Stomach smooth muscle (tissue), 2 donors: Measurements from ENCODE around the gene CFAP57.
"Not testable (repeated sequence)": the region's sequence is repeated elsewhere in the genome, so short reads cannot be mapped to it uniquely, and the experiment has no call there.

Experiments used
- H3K27ac ChIP-seq: one replicate; pipeline ENCODE4 v1.7.0; 2013; ENCODE audit warnings: mild to moderate bottlenecking, low read length, inconsistent platforms
- H3K27me3 ChIP-seq, 2 donors: one replicate each; pipeline ENCODE4 v1.7.0; 2013; ENCODE audit warnings: low read length in 2 of 2; ENCODE audit not compliant: insufficient read depth in 2 of 2, control insufficient read depth in 1 of 2
- H3K36me3 ChIP-seq, 2 donors: one replicate each; pipeline ENCODE4 v1.7.0; 2013; ENCODE audit warnings: low read length in 2 of 2; ENCODE audit not compliant: control insufficient read depth in 2 of 2, insufficient read depth in 2 of 2
- H3K4me1 ChIP-seq: one replicate; pipeline ENCODE4 v1.7.0; 2013; ENCODE audit warnings: low read length; ENCODE audit not compliant: control insufficient read depth, insufficient read depth
- H3K4me3 ChIP-seq, 2 donors: one replicate each; pipeline ENCODE4 v1.7.0; 2013; ENCODE audit warnings: low read length in 2 of 2
- H3K9ac ChIP-seq, 2 donors: one replicate each; pipeline ENCODE4 v1.7.0; 2013; ENCODE audit warnings: low read length in 2 of 2, mild to moderate bottlenecking in 1 of 2
- H3K9me3 ChIP-seq, 2 donors: one replicate each; pipeline ENCODE4 v1.7.0; 2013; ENCODE audit warnings: low read length in 2 of 2; ENCODE audit not compliant: control insufficient read depth in 2 of 2
- donor health status: healthy.
- donor health status: Pancreatic carcinoma.

Gene CFAP57

DNA sequence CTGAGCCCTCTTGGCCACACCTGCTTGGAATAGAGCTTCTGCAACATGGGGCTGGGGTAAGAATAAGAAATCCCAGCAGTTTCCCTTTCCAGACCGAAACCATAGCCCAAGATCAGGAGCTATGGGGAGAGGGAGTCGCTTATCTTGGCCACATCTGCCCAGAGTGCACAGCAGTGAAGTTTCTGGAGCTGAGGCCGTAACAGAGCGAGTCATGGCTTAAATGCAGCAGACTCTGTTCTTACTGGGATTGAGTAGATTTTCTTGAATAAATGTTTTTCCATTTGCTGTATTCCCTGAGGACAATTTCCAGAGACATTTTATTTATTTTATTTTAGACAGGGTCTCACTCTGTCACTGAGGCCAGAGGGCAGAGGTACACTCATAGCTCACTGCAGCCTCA, 33.5 kb downstream of the CFAP57 start:
- Histone ChIP-seq H3K9me3 (no peaks in the 10 kb centered on the region), H3K4me3 (no peak overlapping the region), H3K4me1 (peaks cover 6% of the 10 kb centered on the region), H3K27me3 (no peaks in the 10 kb centered on the region), H3K9ac (no peak overlapping the region), H3K27ac (no peak overlapping the region), H3K36me3 (no peaks in the 10 kb centered on the region)

- no peak overlapping the region for H3K27ac ChIP-seq
- peaks cover 6% of the 10 kb centered on the region for H3K4me1 ChIP-seq
- H3K4me3 ChIP-seq: peak overlapping the region in 1 of 2 donors; percentile 12
- no peak overlapping the region for H3K9ac ChIP-seq
- H3K9me3 ChIP-seq: no peaks in the 10 kb centered on the region
- no peaks in the 10 kb centered on the region for H3K27me3 ChIP-seq
- H3K36me3 ChIP-seq: no peaks in the 10 kb centered on the region
Observed at GRCh38 chr1:43206600-43207228, 34.6 kb downstream of the CFAP57 start.

DNA sequence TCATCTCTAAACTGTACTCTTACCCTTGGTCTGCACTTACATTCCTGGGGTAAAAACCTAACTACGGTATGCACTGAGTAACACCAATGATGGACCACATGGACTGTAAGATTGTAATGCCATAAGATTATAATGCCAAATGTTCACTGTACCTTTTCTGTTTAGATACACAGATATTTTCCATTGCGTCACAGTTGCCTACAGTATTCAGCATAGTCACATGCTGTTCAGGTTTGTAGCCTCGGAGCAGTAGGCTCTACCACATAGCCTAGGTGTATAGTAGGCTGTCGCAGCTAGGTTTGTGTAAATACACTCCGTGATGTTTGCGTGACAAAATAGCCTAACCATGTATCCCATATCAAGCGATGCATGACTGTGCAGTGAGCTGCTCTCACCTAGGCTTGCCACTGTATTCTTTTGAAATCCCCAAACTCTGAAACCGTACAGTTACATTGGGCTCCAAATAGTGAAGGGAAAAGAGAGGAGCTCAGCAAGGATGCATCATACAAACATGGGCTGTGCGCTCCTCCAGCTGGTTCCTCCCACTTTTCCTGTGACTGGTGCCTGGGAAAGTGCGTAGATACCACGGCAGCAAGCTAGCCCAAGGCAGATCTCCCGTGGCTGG, 35.2 kb downstream of the CFAP57 start:
- H3K4me3 ChIP-seq: no peak overlapping the region
- H3K27me3 ChIP-seq: no peaks in the 10 kb centered on the region
- no peak overlapping the region for H3K27ac ChIP-seq
- peaks cover 6% of the 10 kb centered on the region for H3K4me1 ChIP-seq
- H3K36me3 ChIP-seq: no peaks in the 10 kb centered on the region
- H3K9me3 ChIP-seq: no peaks in the 10 kb centered on the region
- no peak overlapping the region for H3K9ac ChIP-seq

- H3K36me3 ChIP-seq, H3K27ac ChIP-seq: not testable (repeated sequence)
Observed at GRCh38 chr1:43208277-43208676, 36.1 kb downstream of the CFAP57 start.

DNA sequence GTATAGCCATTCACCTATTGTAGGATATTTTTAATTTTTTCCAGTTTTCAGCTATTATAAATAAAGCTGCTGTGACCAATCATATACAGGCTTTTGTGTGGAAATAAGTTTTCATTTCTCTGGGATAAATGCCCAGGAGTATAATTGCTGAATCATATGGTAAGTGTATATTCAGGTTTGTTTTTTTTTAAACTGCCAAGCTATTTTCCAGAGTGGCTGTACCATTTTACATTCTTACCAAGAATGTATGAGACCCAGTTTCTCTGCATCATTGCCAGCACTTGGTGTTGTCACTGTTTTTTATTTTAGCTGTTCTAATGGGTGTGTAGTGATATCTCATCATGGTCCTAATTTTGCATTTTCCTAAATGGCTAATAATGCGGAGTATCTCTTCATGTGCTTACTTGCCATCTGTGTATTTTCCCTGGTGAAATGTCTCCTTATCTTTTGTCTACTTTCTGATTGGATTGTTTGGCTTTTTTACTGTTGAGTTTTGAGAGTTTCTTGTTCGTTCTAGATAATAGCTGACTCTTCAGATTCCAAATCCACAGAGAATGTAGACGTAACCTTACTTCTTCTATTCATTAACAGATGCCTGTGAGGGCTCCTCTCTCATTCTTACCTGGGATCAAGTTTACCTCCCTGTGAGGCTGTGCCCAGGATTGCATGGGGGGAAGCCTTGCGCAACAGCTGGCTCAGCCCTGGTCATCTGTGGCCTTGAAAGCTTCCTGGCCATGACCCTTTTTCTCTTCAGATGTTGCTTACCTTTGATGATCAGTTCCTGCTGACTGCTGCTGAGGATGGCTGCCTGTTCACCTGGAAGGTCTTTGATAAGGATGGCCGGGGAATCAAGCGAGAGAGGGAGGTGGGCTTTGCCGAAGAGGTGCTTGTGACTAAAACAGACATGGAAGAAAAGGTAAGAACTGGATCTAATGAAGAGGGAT, 42.6 kb downstream of the CFAP57 start:
- Histone ChIP-seq H3K9me3 (no peaks in the 10 kb centered on the region), H3K27ac (no peak overlapping the region), H3K27me3 (peaks cover 0 to 6% of the 10 kb centered on the region in 2 donors), H3K9ac (no peak overlapping the region), H3K4me1 (no peaks in the 10 kb centered on the region), H3K36me3 (no peaks in the 10 kb centered on the region), H3K4me3 (no peak overlapping the region)

More at GRCh38 chr1:43208277-43208676, 36.1 kb downstream of the CFAP57 start:
- H3K4me3 ChIP-seq, H3K9me3 ChIP-seq, H3K27me3 ChIP-seq, H3K9ac ChIP-seq, H3K4me1 ChIP-seq: not testable (repeated sequence)

- no peaks in the 10 kb centered on the region for H3K4me1 ChIP-seq
- H3K27ac ChIP-seq: no peak overlapping the region
- H3K36me3 ChIP-seq: no peaks in the 10 kb centered on the region
- H3K27me3 ChIP-seq: peaks cover 0 to 6% of the 10 kb centered on the region in 2 donors
- no peak overlapping the region for H3K9ac ChIP-seq
- no peak overlapping the region for H3K4me3 ChIP-seq
- no peaks in the 10 kb centered on the region for H3K9me3 ChIP-seq
Observed at GRCh38 chr1:43217747-43218146, 45.6 kb downstream of the CFAP57 start.

- Histone ChIP-seq H3K4me3 (no peak overlapping the region), H3K4me1 (no peaks in the 10 kb centered on the region), H3K27ac (no peak overlapping the region), H3K36me3 (no peaks in the 10 kb centered on the region), H3K9ac (no peak overlapping the region), H3K27me3 (peaks cover 0 to 6% of the 10 kb centered on the region in 2 donors), H3K9me3 (no peaks in the 10 kb centered on the region)
Observed at GRCh38 chr1:43220905-43221778, 49.0 kb downstream of the CFAP57 start.

GRCh38 chr1:43221797-43222196, 49.7 kb downstream of the CFAP57 start:
- Histone ChIP-seq H3K4me1 (no peaks in the 10 kb centered on the region), H3K4me3 (no peak overlapping the region), H3K9me3 (no peaks in the 10 kb centered on the region), H3K9ac (no peak overlapping the region), H3K27ac (no peak overlapping the region), H3K36me3 (no peaks in the 10 kb centered on the region), H3K27me3 (peaks cover 0 to 8% of the 10 kb centered on the region in 2 donors)

DNA sequence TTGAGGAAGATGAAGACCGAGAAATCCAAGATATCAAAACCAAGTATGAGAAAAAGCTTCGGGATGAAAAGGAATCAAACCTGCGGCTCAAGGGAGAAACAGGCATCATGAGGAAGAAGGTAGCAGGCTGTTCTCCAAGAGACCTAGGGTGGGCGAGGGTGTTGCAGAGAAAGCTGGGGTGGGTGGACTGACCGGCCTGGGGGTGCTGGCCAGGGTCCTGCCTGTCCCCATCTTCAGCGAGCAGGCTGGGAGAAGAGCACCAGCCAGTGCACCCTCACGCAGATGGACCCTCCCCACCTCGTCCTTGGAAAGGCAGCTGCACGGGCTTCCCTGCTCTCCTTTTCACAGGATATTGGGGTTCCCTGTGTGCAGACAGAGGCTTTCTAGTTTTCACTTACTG, 50.7 kb downstream of the CFAP57 start:
- H3K4me1 ChIP-seq: peaks cover 3% of the 10 kb centered on the region
- H3K27ac ChIP-seq: no peak overlapping the region
- no peak overlapping the region for H3K4me3 ChIP-seq
- H3K27me3 ChIP-seq: peaks cover 0 to 3% of the 10 kb centered on the region in 2 donors
- no peaks in the 10 kb centered on the region for H3K9me3 ChIP-seq
- no peak overlapping the region for H3K9ac ChIP-seq
- H3K36me3 ChIP-seq: no peaks in the 10 kb centered on the region

GRCh38 chr1:43225168-43225567, 53.0 kb downstream of the CFAP57 start:
- Histone ChIP-seq H3K27me3 (peaks cover 0 to 2% of the 10 kb centered on the region in 2 donors), H3K36me3 (no peaks in the 10 kb centered on the region), H3K9me3 (no peaks in the 10 kb centered on the region), H3K27ac (no peak overlapping the region), H3K9ac (no peak overlapping the region), H3K4me1 (peaks cover 4% of the 10 kb centered on the region), H3K4me3 (no peak overlapping the region)
